A549 (cell line): ENCODE results near the gene BMAL1. TPM values are rescaled to one million over a fixed set of nuclear protein-coding genes. Genes with fewer than 3 reads are reported as not detected.

Source experiments
- ATAC-seq, 2 experiments: fragments of 200-7000 bp in 1 of 2; fragments of >200 bp in 1 of 2; cut with Nextera tagmentation in 1 of 2; cut with Tn5 transposase in 1 of 2; 3 replicates each; pipeline versions ENCODE4 v1.8.0 to v1.9.1; 2018 to 2020; ENCODE audit warnings: mild to moderate bottlenecking in 1 of 2, moderate library complexity in 1 of 2
- CTCF ChIA-PET: fragments of 300-600 bp; sonication (Branson Sonifier 250); formaldehyde crosslinking; extraction: SDS; loops from one replicate; lab custom pipeline; 2021; ENCODE audit warnings: antibody characterized with exemption, inconsistent platforms; lab: Yijun Ruan, JAX
- POLR2A ChIA-PET: fragments of 350-600 bp; formaldehyde crosslinking; extraction: SDS; loops from one replicate; lab custom pipeline; 2021; ENCODE audit warnings: antibody characterized with exemption, inconsistent platforms; lab: Yijun Ruan, JAX
- DNase-seq, 2 experiments: peaks; one replicate each; pipeline versions ENCODE4 v3.0.0 to v3.0.0-alpha.2; 2011 to 2016; ENCODE audit warnings: low read depth in 1 of 2, low spot score in 1 of 2
- FAIRE-seq: peaks from 2 replicates; lab custom pipeline; 2011; peaks lifted over from hg19 to GRCh38; lab: Jason Lieb, UNC
- H3K27ac ChIP-seq, 2 experiments: fragments of >200 bp; sonication (Bioruptor Twin); formaldehyde crosslinking; 3 replicates each; pipeline ENCODE4 v1.5.1; 2016 to 2017
- H3K4me1 ChIP-seq: fragments of >200 bp; sonication (Bioruptor Twin); formaldehyde crosslinking; 3 replicates; pipeline ENCODE4 v1.6.1; 2016
- H3K4me2 ChIP-seq: fragments of >200 bp; sonication (Bioruptor Twin); formaldehyde crosslinking; 3 replicates; pipeline ENCODE4 v1.6.1; 2016
- H3K4me3 ChIP-seq: fragments of >200 bp; sonication (Bioruptor Twin); formaldehyde crosslinking; 3 replicates; pipeline ENCODE4 v1.5.1; 2016
- H3K9me3 ChIP-seq: fragments of >200 bp; sonication (Bioruptor Twin); formaldehyde crosslinking; 3 replicates; pipeline ENCODE4 v1.6.1; 2016
- CBX8 ChIP-seq: fragments of 200-600 bp; sonication (generic); IDR thresholded peaks from 2 replicates; pipeline ENCODE4 v1.6.1; 2016
- CHD4 ChIP-seq: fragments of 200-600 bp; sonication (generic); IDR thresholded peaks from 2 replicates; pipeline ENCODE4 v1.6.1; 2016; ENCODE audit warnings: antibody characterized with exemption, mild to moderate bottlenecking, borderline replicate concordance
- E2F6 ChIP-seq: IDR thresholded peaks from 2 replicates; pipeline ENCODE4 v1.6.1; 2012; ENCODE audit warnings: low read depth, borderline replicate concordance
- EHF ChIP-seq: fragments of 250-450 bp; sonication (Bioruptor Pico); IDR thresholded peaks from 2 replicates; pipeline ENCODE4 v1.5.0; 2020; ENCODE audit warnings: mild to moderate bottlenecking
- FOSL2 ChIP-seq, 2 experiments: fragments of 450-650 bp in 1 of 2; fragments of >200 bp in 1 of 2; sonication (Bioruptor Twin) in 1 of 2; formaldehyde crosslinking; IDR thresholded peaks; 2 replicates each; pipeline versions ENCODE4 v1.5.0 to v1.6.1; 2016 to 2020; ENCODE audit warnings: mild to moderate bottlenecking in 1 of 2, moderate library complexity in 1 of 2
- FOXS1 ChIP-seq: fragments of 250-450 bp; sonication (Bioruptor Pico); IDR thresholded peaks from 2 replicates; pipeline ENCODE4 v1.5.0; 2020; ENCODE audit warnings: mild to moderate bottlenecking, moderate library complexity
- HDAC2 ChIP-seq: fragments of 200-600 bp; sonication (generic); IDR thresholded peaks from 2 replicates; pipeline ENCODE4 v1.6.1; 2016
- HMGXB4 ChIP-seq: fragments of 250-450 bp; sonication (Bioruptor Pico); IDR thresholded peaks from 2 replicates; pipeline ENCODE4 v1.5.0; 2021; ENCODE audit warnings: mild to moderate bottlenecking, moderate library complexity, borderline replicate concordance
- HOXB5 ChIP-seq: fragments of 250-450 bp; sonication (Bioruptor Pico); IDR thresholded peaks from 2 replicates; pipeline ENCODE4 v1.5.0; 2020; ENCODE audit warnings: mild to moderate bottlenecking, moderate library complexity
- KDM5A ChIP-seq: fragments of 200-600 bp; sonication (generic); IDR thresholded peaks from 2 replicates; pipeline ENCODE4 v1.6.1; 2016; ENCODE audit warnings: antibody characterized with exemption, mild to moderate bottlenecking
- MAFK ChIP-seq: fragments of 450-650 bp; IDR thresholded peaks from 2 replicates; pipeline ENCODE4 v1.6.1; 2014; ENCODE audit not compliant: partially characterized antibody
- MAZ ChIP-seq: fragments of 150-350 bp; IDR thresholded peaks from 2 replicates; pipeline ENCODE4 v1.6.1; 2014; ENCODE audit warnings: antibody characterized with exemption, low read depth, low read length, borderline replicate concordance
- NFE2L2 ChIP-seq: fragments of 150-350 bp; conservative IDR thresholded peaks from 2 replicates; pipeline ENCODE4 v1.6.1; 2014; ENCODE audit warnings: low read length
- NR3C1 ChIP-seq: fragments of >200 bp; sonication (Bioruptor Twin); formaldehyde crosslinking; IDR thresholded peaks from 3 replicates; pipeline ENCODE4 v1.6.1; 2017
- PHF8 ChIP-seq: fragments of 200-600 bp; sonication (generic); IDR thresholded peaks from 2 replicates; pipeline ENCODE4 v1.6.1; 2016; ENCODE audit warnings: low read depth, mild to moderate bottlenecking, antibody characterized with exemption, moderate library complexity, borderline replicate concordance
- POLR2AphosphoS2 ChIP-seq: conservative IDR thresholded peaks from 2 replicates; pipeline ENCODE4 v1.6.1; 2012; ENCODE audit warnings: low read length, improper control_type of control experiment, inconsistent platforms
- RAD21 ChIP-seq, 2 experiments: fragments of >200 bp in 1 of 2; sonication (Bioruptor Twin) in 1 of 2; formaldehyde crosslinking in 1 of 2; IDR thresholded peaks in 1 of 2; conservative IDR thresholded peaks in 1 of 2; 2 replicates in 1 of 2; 3 replicates in 1 of 2; pipeline ENCODE4 v1.6.1; 2012 to 2018; ENCODE audit warnings: inconsistent platforms in 1 of 2
- RCOR1 ChIP-seq: fragments of 150-350 bp; IDR thresholded peaks from 2 replicates; pipeline ENCODE4 v1.6.1; 2014; ENCODE audit warnings: antibody characterized with exemption, low read length, low read depth
- RNF2 ChIP-seq: fragments of 200-600 bp; sonication (generic); IDR thresholded peaks from 2 replicates; pipeline ENCODE4 v1.6.1; 2016; ENCODE audit warnings: low read depth, mild to moderate bottlenecking, antibody characterized with exemption, moderate library complexity, borderline replicate concordance
- SMC3 ChIP-seq: fragments of >200 bp; sonication (Bioruptor Twin); formaldehyde crosslinking; IDR thresholded peaks from 3 replicates; pipeline ENCODE4 v1.6.1; 2018; ENCODE audit warnings: inconsistent platforms
- SREBF2 ChIP-seq: fragments of 450-650 bp; IDR thresholded peaks from 2 replicates; pipeline ENCODE4 v1.6.1; 2014; ENCODE audit warnings: mild to moderate bottlenecking, moderate library complexity
- TFCP2L1 ChIP-seq: fragments of 250-450 bp; sonication (Bioruptor Pico); IDR thresholded peaks from 2 replicates; pipeline ENCODE4 v1.5.0; 2021; ENCODE audit warnings: mild to moderate bottlenecking
- TP53 ChIP-seq: fragments of 250-450 bp; sonication (Bioruptor Pico); IDR thresholded peaks from 2 replicates; pipeline ENCODE4 v1.5.0; 2021; ENCODE audit warnings: mild to moderate bottlenecking, moderate library complexity
- WGBS: methylation state at CpG from one replicate; pipeline ENCODE4 v1.1.6; 2017; ENCODE audit errors: missing lambda C conversion rate; 5-methylcytosine and 5-hydroxymethylcytosine counted together
- polyA plus RNA-seq, 4 experiments: library from polyadenylated mRNA; depleted of rRNA in 3 of 4; stranded (reverse); fragments of >200 nt; fragmentation: RNase III in 1 of 4; extraction: RNeasy Plus Mini Kit Qiagen cat#74134 plus additional on column Dnase treatment in 1 of 4; gene quantifications; 2 replicates in 3 of 4; 3 replicates in 1 of 4; pipeline ENCODE4 v1.2.3, GENCODE V29; 2011 to 2017

The BMAL1 gene
- polyA plus RNA-seq, 2 of the 4 experiments (the other 2 are of a cell fraction) = 28.6 to 29.2 TPM

GRCh38 chr11:13229136-13229535 is 48.5 kb upstream of the BMAL1 start (continued):
- TF ChIP-seq SMC3 (no peak), MAFK (no peak), CHD4 (no peak), FOXS1 (CRISPR knock-in tag) (no peak)

GRCh38 chr11:13229711-13230318 is 47.8 kb upstream of the BMAL1 start:
- POLR2A ChIA-PET = no interaction called here
- ATAC-seq = no peak
- CTCF ChIA-PET = interaction anchor here (0.9 to 7.2 kb wide), 9 partner anchors 8 to 114 kb away, joined by 3 to 44 read pairs (median 4); no protein-coding TSS in a partner anchor
- no peak for TF ChIP-seq E2F6
- TF ChIP-seq NR3C1 = no peak
- no peak for TF ChIP-seq RAD21 (conservative IDR thresholded peaks at IDR 0.05 in 1 of 2, IDR thresholded peaks at IDR 0.05 in 1 of 2)
- TF ChIP-seq RNF2 = no peak
- TF ChIP-seq KDM5A = no peak
- TF ChIP-seq CBX8 = no peak
- TF ChIP-seq RCOR1 = no peak
- no peak for TF ChIP-seq PHF8
- TF ChIP-seq FOSL2 (IDR thresholded peaks at IDR 0.05) = no peak
- no peak for TF ChIP-seq FOSL2 (CRISPR knock-in tag; IDR thresholded peaks at IDR 0.05)
- TF ChIP-seq TFCP2L1 (CRISPR knock-in tag) = no peak
- TF ChIP-seq HOXB5 = no peak
- no peak for TF ChIP-seq NFE2L2
- Histone ChIP-seq H3K9me3 (no peaks in the 10 kb centered on the region), H3K4me3 (no peak overlapping the region), H3K4me1 (no peaks in the 10 kb centered on the region), H3K27ac (no peak overlapping the region), H3K4me2 (no peak overlapping the region)
- no peak for DNase-seq
- 59% methylated on average over 2 of the region's 2 CpGs for WGBS
- FAIRE-seq = no peak

- no peaks in the 10 kb centered on the region for H3K4me1 ChIP-seq
- FAIRE-seq (no peak), DNase-seq (no peak), ATAC-seq (no peak)
- 54% methylated on average over 1 of the region's 1 CpG for WGBS
- TF ChIP-seq TP53 (CRISPR knock-in tag) = no peak
- TF ChIP-seq HMGXB4 (CRISPR knock-in tag) = no peak
- no peak for TF ChIP-seq MAZ
- no peak for TF ChIP-seq EHF (CRISPR knock-in tag)
- no peak for TF ChIP-seq SREBF2
- TF ChIP-seq POLR2AphosphoS2 = no peak
- no peak for TF ChIP-seq HDAC2
- no peak for TF ChIP-seq KDM5A
- ChIA-PET CTCF (interaction anchor here (0.5 to 1.1 kb wide), 3 partner anchors 44 to 112 kb away, joined by 3 read pairs; no protein-coding TSS in a partner anchor), POLR2A (no interaction called here)
- no peak overlapping the region for H3K27ac ChIP-seq
- H3K4me3 ChIP-seq = no peak overlapping the region
- H3K9me3 ChIP-seq = peaks cover 10% of the 10 kb centered on the region; the same call in 1 of the 3 replicates
- no peak overlapping the region for H3K4me2 ChIP-seq
These were observed 44.3 kb upstream of the BMAL1 start for GRCh38 chr11:13233173-13233745.
